GM18858 (cell line): Measurements from ENCODE around the gene MYO7B.

Experiments used
- ATAC-seq: cut with Tn5 transposase; IDR thresholded peaks from one replicate; pipeline ENCODE4 v1.9.1; 2021; ENCODE audit not compliant: unreplicated experiment

MYO7B gene

DNA sequence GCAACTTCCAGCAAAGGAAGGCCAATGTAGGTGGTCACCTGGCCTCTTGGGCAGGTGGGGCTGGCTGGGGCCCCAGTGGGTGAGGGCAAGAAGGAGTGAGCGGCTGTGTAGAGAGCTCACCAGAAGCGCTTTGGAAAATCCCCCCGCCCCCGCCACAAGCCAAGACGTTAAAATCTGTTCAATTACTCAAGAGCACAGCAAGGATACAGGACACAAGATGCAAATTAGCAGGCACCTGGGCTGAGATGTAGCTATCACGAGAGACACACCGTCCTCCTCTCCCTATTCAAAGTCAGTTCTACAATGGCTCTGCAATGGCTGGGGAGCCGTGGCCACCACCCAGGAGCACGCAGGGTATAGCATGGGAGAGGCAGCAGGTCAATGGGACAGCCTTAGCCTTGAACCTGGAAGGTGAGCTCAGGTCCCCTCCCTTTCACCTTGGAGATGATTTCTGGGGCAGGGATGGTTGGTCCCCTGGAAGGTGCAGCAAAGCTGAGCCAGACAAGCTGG lies 72.0 kb downstream of the MYO7B start:
- no peak for ATAC-seq

- ATAC-seq, result no peak
Measured at GRCh38 chr2:127608061-127609030, 72.9 kb downstream of the MYO7B start.

GRCh38 chr2:127609031-127609751 lies 73.7 kb downstream of the MYO7B start:
- no peak for ATAC-seq

- no peak for ATAC-seq
Measured at GRCh38 chr2:127609818-127610217, 74.3 kb downstream of the MYO7B start.

- no peak for ATAC-seq
Measured at GRCh38 chr2:127610561-127610960, 75.1 kb downstream of the MYO7B start.

- no peak for ATAC-seq
Measured at GRCh38 chr2:127611076-127611925, 75.8 kb downstream of the MYO7B start.

DNA sequence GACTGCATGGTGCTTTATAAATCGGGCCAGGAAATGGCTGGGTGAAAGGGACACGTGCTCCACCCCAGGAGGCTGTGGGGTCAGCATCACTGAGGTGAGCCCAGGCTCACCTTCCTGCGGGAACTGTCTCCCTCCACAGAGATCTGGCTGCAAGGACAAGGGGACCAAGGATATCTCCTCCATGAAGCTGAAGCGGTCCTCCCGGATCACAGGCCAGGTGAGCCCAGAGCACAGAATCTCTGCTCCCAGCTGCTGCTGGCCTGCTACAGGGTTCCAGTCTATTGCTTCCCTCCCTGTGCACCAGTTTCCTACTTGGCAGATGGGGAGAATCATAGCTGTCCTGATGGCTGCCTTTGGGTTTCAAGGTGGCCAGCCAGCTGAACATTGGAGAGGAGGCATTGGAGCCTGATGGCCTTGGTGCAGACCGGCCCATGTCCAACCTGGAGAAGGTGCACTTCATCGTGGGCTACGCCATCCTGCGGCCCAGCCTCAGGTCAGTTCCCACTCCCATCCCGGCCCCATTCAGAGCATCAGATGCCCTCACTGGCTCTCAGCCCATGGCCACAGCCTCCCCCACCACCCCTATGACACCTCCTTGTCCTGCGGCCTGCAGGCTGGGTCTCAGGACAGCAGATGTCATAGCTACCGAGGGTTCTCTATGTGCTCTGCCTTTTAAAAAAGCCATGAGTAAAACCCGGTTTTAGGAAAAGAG lies 76.8 kb downstream of the MYO7B start:
- no peak for ATAC-seq

GRCh38 chr2:127614246-127614645 lies 78.8 kb downstream of the MYO7B start:
- ATAC-seq, result no peak

GRCh38 chr2:127614731-127615130 lies 79.2 kb downstream of the MYO7B start:
- ATAC-seq, result no peak

GRCh38 chr2:127615511-127616166 lies 80.2 kb downstream of the MYO7B start:
- ATAC-seq, result no peak

- no peak for ATAC-seq
Measured at GRCh38 chr2:127618551-127619202, 83.2 kb downstream of the MYO7B start.

GRCh38 chr2:127619203-127619590 lies 83.7 kb downstream of the MYO7B start:
- no peak for ATAC-seq

DNA sequence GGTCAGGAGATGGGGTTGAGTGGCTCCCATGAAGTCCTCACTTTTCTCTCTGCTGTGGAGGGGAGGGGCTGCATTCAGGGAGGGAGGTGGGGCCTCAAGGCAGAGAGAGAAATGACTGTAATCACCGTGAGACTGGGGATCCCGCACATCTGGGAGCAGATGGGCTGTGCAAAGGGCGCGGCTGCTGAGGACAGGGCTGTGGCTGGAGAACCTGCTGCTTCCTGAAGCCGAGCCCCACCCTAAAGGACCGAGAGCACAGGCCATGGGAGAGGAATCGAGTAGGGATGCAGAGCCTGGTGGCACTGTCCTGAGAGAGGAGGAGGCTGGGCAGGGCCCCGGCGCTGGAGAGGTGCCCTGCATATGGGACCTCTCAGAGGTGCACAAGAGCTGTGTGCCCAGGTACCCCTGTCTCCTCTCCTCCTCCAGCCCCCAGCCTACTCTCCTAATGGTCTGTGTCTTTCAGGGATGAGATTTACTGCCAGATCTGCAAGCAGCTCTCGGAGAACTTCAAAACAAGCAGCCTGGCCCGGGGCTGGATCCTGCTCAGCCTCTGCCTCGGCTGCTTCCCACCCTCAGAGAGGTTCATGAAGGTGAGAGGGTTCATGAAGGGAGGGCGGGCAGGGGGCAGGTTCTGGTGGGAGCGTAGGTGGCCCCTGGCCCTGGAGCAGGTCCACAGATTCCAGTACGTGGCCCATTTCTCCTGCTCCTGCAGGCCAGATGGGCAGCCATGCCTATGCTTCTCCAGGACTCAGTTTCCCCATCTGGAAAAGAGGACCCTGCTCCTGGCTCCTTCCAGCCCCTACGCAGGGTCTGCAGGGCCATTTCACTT lies 84.6 kb downstream of the MYO7B start:
- no peak for ATAC-seq

DNA sequence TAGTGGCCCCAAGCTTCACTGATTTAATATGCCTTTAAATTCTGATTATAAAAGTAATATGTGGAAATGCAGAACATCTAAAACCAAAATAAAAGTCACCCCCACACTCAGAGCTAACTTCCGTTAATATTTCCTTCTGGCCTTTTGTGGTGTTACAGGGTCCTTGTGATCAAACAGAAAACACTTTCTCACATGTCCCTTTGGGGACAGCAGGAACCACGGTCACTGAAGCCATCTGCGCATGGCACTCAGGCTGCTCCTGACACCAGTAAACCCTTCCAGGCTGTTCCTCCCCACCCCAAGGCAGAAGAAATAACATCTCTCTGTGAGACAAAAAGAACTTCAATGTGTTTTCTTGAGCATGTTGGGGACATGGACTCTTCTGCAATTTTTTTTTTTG lies 85.4 kb downstream of the MYO7B start:
- no peak for ATAC-seq

DNA sequence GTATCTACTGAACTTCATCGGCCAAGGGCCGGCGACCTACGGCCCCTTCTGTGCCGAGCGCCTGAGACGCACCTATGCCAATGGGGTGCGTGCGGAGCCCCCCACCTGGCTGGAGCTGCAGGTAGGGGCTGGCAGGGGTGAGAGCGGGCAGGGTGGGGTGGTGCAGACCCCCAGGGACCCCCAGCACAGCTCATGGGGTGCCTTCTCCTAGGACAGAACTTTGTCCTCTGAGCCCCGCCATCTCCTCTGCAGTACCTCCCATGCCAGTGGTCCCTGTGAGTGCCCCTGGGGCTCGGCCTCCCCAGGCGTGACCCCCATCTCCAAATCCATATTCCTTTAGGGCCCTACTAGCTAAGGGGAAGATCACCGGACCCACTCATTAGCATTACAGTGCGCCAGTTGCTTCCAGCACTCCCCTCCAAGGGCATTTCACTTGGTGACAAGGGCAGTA lies 86.5 kb downstream of the MYO7B start:
- ATAC-seq, result no peak

DNA sequence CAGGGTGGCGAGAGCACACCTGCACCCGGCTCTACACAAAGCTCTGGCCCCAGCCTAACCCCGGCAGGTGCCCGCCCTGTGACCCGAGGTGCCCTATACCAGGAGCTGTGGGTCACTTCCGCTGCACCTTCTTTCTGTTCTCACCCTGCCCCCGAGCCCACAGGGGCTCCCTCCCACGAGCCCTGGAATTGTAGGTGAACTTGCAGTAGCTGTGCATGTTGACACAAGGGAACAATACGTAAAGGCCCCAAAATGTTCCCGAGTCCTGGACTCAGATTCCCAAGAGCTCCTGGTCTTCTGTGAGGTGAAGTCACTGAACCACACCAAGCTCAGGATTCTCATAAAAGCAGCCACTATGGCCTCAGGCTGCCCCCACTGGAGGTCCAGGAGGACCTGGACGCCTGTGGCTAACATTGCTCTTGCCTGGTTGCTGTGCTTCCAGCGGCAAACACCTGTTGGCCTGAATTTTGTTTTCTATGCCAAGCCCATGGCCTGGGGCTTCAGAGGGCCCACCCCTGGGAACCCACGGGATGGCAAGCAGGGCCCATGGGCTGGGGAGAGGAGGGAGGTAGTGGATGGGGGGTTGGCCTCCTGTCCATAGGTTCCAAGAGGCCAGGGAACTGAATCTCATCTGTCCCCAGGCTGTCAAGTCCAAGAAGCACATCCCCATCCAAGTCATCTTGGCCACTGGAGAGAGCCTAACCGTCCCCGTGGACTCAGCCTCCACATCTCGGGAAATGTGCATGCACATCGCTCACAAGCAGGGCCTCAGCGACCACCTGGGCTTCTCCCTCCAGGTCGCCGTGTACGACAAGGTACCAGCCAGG lies 87.3 kb downstream of the MYO7B start:
- ATAC-seq, result no peak
